Uterus (tissue), 4 donors: ENCODE data around the gene APLNR. TPM values are rescaled to one million over a fixed set of nuclear protein-coding genes. Genes with fewer than 3 reads are reported as not detected.

ENCODE experiments used
- DNase-seq, 2 donors: peaks; one replicate each; pipeline ENCODE4 v3.0.0-alpha.2; 2019 to 2020
- H3K27ac ChIP-seq, 2 donors: fragments of 200-600 bp; sonication (generic); 1 replicate in 1 of 2; 2 replicates in 1 of 2; pipeline ENCODE4 v1.5.1; 2016 to 2018
- H3K27me3 ChIP-seq, 2 donors: fragments of 200-600 bp; sonication (generic); one replicate each; pipeline ENCODE4 v1.5.1; 2018 to 2019; ENCODE audit warnings: control low read depth in 1 of 2
- H3K36me3 ChIP-seq, 2 donors: fragments of 200-600 bp; sonication (generic); one replicate each; pipeline ENCODE4 v1.5.1; 2019; ENCODE audit warnings: control low read depth in 1 of 2
- H3K4me1 ChIP-seq, 2 donors: fragments of 200-600 bp; sonication (generic); one replicate each; pipeline ENCODE4 v1.5.1; 2018 to 2019; ENCODE audit warnings: control low read depth in 1 of 2
- H3K4me3 ChIP-seq, 2 donors: fragments of 200-600 bp; sonication (generic); 1 replicate in 1 of 2; 2 replicates in 1 of 2; pipeline ENCODE4 v1.5.1; 2018 to 2019; ENCODE audit warnings: mild to moderate bottlenecking in 1 of 2
- H3K9me3 ChIP-seq, 2 donors: fragments of 200-600 bp; sonication (generic); one replicate each; pipeline ENCODE4 v1.5.1; 2019; ENCODE audit warnings: control low read depth in 1 of 2
- CTCF ChIP-seq, 4 experiments: fragments of 200-600 bp in 2 of 4; fragments of 450-650 bp in 2 of 4; sonication (generic) in 2 of 4; IDR thresholded peaks; one replicate each; pipeline ENCODE4 v1.5.1; 2016 to 2019; ENCODE audit warnings: antibody characterized with exemption in 4 of 4, mild to moderate bottlenecking in 2 of 4, moderate library complexity in 1 of 4
- POLR2A ChIP-seq, 2 donors: fragments of 450-650 bp; IDR thresholded peaks; one replicate each; pipeline ENCODE4 v1.6.1; 2016; ENCODE audit warnings: antibody characterized with exemption in 2 of 2, mild to moderate bottlenecking in 1 of 2, moderate library complexity in 1 of 2
- intact Hi-C: fragments of 100-400 bp; cut with DNase I; formaldehyde crosslinking; loops from one replicate; pipeline ENCODE4 v1.15.1; 2023; ENCODE audit warnings: low total_unique reads
- total RNA-seq, 4 donors: library from RNA; depleted of rRNA in 3 of 4; stranded (reverse); fragments of >200 nt in 3 of 4; gene quantifications; one replicate each; pipeline versions ENCODE4 v1.1.0 to v1.2.4, GENCODE V29; 2014 to 2023
- donor health status: DM: yes; HTN: yes; CAD: no.

APLNR gene
- total RNA-seq, 4 donors from 2014 or later, result 0.58 to 112 TPM; not detected in 2

- TF ChIP-seq CTCF (IDR thresholded peaks at IDR 0.05) (no peak), POLR2A (IDR thresholded peaks at IDR 0.05) (no peak)
- Histone ChIP-seq H3K27ac (no peak overlapping the region), H3K4me1 (no peaks in the 10 kb centered on the region), H3K27me3 (no peaks in the 10 kb centered on the region), H3K9me3 (no peaks in the 10 kb centered on the region), H3K4me3 (no peak overlapping the region), H3K36me3 (no peaks in the 10 kb centered on the region)
- intact Hi-C loops, result no loop called here
- DNase-seq, result no peak
Measured at GRCh38 chr11:57222239-57222638, 14.8 kb downstream of the APLNR start.

GRCh38 chr11:57219021-57219627 lies 17.9 kb downstream of the APLNR start:
- TF ChIP-seq POLR2A (IDR thresholded peaks at IDR 0.05) (no peak), CTCF (IDR thresholded peaks at IDR 0.05) (no peak)
- Histone ChIP-seq H3K4me3 (no peak overlapping the region), H3K36me3 (no peaks in the 10 kb centered on the region), H3K9me3 (no peaks in the 10 kb centered on the region), H3K27me3 (no peaks in the 10 kb centered on the region), H3K4me1 (no peaks in the 10 kb centered on the region), H3K27ac (no peak overlapping the region)
- intact Hi-C loops, result no loop called here
- DNase-seq, result no peak

- H3K9me3 ChIP-seq, result no peaks in the 10 kb centered on the region
Measured at GRCh38 chr11:57217053-57217452, 20.0 kb downstream of the APLNR start.

GRCh38 chr11:57216463-57216862 lies 20.6 kb downstream of the APLNR start:
- Histone ChIP-seq H3K4me3 (no peak overlapping the region), H3K4me1 (no peaks in the 10 kb centered on the region), H3K9me3 (no peaks in the 10 kb centered on the region), H3K27me3 (no peaks in the 10 kb centered on the region), H3K27ac (peak overlapping the region in 1 of 2 donors; percentile 40), H3K36me3 (no peaks in the 10 kb centered on the region)
- no peak for DNase-seq
- no peak for TF ChIP-seq POLR2A (IDR thresholded peaks at IDR 0.05)
- no peak for TF ChIP-seq CTCF (IDR thresholded peaks at IDR 0.05)
- intact Hi-C loops, result no loop called here

More at GRCh38 chr11:57217053-57217452, 20.0 kb downstream of the APLNR start:
- DNase-seq, result peak in 1 of 2 donors; percentile 38
- intact Hi-C loops, result no loop called here
- H3K27ac ChIP-seq, result peak overlapping the region in 1 of 2 donors; percentile 40
- H3K4me1 ChIP-seq, result no peaks in the 10 kb centered on the region
- no peak overlapping the region for H3K4me3 ChIP-seq
- no peaks in the 10 kb centered on the region for H3K36me3 ChIP-seq
- H3K27me3 ChIP-seq, result no peaks in the 10 kb centered on the region
- TF ChIP-seq POLR2A (IDR thresholded peaks at IDR 0.05) (no peak), CTCF (IDR thresholded peaks at IDR 0.05) (no peak)

GRCh38 chr11:57214494-57214893 lies 22.6 kb downstream of the APLNR start:
- H3K9me3 ChIP-seq, result no peaks in the 10 kb centered on the region
- H3K36me3 ChIP-seq, result no peaks in the 10 kb centered on the region
- H3K4me1 ChIP-seq, result no peaks in the 10 kb centered on the region
- intact Hi-C loops, result no loop called here
- H3K4me3 ChIP-seq, result no peak overlapping the region
- no peaks in the 10 kb centered on the region for H3K27me3 ChIP-seq
- H3K27ac ChIP-seq, result peak overlapping the region; percentile 53 to 73
- DNase-seq, result peak in 1 of 2 donors; percentile 46
- TF ChIP-seq CTCF (IDR thresholded peaks at IDR 0.05) (no peak), POLR2A (IDR thresholded peaks at IDR 0.05) (no peak)
